GM10266 (cell line): ENCODE results near the gene PNPLA6.

Experiments used
- DNase-seq: peaks from one replicate; pipeline ENCODE4 v3.0.0; 2012; ENCODE audit errors: extremely low spot score
- TF ChIP-seq, protein P1 (sequence below): IDR thresholded peaks from 2 replicates; pipeline ENCODE4 v1.5.1; 2012; ENCODE audit warnings: mild to moderate bottlenecking, low read depth; ENCODE audit not compliant: control insufficient read depth, insufficient read depth; ENCODE audit errors: missing control alignments

PNPLA6 gene

DNA sequence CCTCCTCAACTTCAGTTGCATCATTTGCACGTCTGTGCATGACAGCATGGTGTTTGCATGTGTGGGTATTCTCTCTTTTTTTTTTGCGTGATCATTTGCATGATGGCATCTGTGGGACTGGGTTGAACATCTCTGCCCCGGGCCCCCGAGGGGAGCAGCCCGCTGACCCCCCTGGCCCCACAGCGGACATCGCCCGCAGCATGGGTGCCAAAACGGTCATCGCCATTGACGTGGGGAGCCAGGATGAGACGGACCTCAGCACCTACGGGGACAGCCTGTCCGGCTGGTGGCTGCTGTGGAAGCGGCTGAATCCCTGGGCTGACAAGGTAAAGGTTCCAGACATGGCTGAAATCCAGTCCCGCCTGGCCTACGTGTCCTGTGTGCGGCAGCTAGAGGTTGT, 23.1 kb downstream of the PNPLA6 start:
- DNase-seq: peak; percentile 11
- TF ChIP-seq, protein P1, sequence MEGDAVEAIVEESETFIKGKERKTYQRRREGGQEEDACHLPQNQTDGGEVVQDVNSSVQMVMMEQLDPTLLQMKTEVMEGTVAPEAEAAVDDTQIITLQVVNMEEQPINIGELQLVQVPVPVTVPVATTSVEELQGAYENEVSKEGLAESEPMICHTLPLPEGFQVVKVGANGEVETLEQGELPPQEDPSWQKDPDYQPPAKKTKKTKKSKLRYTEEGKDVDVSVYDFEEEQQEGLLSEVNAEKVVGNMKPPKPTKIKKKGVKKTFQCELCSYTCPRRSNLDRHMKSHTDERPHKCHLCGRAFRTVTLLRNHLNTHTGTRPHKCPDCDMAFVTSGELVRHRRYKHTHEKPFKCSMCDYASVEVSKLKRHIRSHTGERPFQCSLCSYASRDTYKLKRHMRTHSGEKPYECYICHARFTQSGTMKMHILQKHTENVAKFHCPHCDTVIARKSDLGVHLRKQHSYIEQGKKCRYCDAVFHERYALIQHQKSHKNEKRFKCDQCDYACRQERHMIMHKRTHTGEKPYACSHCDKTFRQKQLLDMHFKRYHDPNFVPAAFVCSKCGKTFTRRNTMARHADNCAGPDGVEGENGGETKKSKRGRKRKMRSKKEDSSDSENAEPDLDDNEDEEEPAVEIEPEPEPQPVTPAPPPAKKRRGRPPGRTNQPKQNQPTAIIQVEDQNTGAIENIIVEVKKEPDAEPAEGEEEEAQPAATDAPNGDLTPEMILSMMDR: no peak

GRCh38 chr19:7559102-7559501, 23.6 kb downstream of the PNPLA6 start:
- no peak for DNase-seq
- TF ChIP-seq, protein P1: no peak

DNA sequence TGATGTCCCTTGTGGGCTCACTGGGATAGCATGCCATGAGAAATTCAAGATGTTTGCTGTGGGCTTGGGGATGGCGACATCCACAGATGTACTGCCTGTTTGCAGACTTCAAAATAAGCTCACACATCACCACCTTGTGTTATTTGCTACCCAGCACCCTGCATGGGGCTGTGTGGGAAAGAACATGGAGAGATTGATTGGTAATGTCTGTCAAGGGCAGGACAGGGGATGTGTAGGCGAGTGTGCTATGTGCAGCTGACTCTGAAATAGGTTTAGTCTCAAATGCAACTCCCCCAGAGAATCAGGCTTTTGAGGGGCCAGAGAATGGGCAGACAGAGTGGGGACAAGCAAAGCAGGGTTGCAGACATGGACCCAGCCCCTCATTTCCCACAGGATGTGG, 24.7 kb downstream of the PNPLA6 start:
- TF ChIP-seq, protein P1: no peak

GRCh38 chr19:7561325-7561724, 25.8 kb downstream of the PNPLA6 start:
- TF ChIP-seq, protein P1: no peak
- DNase-seq: no peak

More for the DNA sequence above, 24.7 kb downstream of the PNPLA6 start:
- peak; percentile 5 for DNase-seq

- TF ChIP-seq, protein P1: no peak
- DNase-seq: peak; percentile 13
Observed at GRCh38 chr19:7562646-7563393, 27.3 kb downstream of the PNPLA6 start.

- DNase-seq: no peak
- TF ChIP-seq, protein P1: no peak
Observed at GRCh38 chr19:7564866-7565265, 29.3 kb downstream of the PNPLA6 start.

DNA sequence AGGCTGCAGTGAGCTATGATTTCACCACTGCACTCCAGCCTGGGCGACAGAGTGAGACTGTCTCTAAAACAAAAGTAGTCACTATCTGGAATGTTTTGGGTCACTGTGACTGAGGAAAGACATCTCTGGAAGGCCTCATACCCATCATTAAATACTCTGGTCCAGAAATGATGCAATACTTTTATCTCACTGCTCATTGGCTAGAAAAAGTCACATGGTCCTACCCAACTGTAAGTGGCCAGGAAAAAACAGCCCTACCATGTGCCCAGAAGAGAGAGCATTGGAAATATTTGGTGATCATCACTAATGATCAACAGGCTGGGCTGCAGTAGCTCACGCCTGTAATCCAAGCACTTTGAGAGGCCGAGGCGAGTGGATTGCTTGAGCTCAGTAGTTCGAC, 29.8 kb downstream of the PNPLA6 start:
- TF ChIP-seq, protein P1: no peak
- peak; percentile 7 for DNase-seq
